NCI-H2029 treated with DMSO at 0.1 percent for 48 hours (cell line): ENCODE data around the gene NKX2-3.

Experiments used
- DNase-seq: peaks from one replicate; lab custom pipeline; 2025; lab: John Stamatoyannopoulos, UW

NKX2-3 gene

DNA sequence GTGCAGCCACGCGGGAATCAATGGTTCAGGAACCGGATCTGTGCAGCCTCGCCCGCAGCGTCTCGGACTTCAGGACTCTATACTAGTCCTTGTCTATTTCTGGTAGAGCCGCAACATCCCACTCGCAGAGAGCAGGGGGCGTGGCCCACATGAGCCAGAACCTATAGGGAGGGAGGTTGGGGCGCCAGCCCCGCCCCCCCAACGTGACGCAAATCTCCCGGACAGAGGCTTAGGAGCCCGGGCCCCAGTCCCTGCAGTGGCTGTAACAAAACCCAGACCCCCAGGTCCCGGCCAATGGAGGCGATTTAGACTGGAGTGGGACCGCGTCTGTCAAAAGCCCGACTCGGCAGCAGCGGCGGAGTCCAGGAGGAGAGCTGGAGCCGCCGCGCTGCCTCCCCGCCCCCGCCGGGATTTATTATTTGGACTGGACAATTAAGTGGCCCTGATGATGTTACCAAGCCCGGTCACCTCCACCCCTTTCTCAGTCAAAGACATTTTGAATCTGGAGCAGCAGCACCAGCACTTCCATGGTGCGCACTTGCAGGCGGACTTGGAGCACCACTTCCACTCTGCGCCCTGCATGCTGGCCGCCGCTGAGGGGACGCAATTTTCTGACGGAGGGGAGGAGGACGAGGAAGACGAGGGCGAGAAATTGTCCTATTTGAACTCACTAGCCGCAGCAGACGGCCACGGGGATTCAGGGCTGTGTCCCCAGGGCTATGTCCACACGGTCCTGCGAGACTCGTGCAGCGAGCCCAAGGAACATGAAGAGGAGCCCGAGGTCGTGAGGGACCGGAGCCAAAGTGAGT is at the start of gene NKX2-3:
Gene NKX2-3 (plus strand): TSS at position 256 of the 809 bp plus-strand sequence. CDS start 190 bp downstream, at position 446.
- no peak for DNase-seq

DNA sequence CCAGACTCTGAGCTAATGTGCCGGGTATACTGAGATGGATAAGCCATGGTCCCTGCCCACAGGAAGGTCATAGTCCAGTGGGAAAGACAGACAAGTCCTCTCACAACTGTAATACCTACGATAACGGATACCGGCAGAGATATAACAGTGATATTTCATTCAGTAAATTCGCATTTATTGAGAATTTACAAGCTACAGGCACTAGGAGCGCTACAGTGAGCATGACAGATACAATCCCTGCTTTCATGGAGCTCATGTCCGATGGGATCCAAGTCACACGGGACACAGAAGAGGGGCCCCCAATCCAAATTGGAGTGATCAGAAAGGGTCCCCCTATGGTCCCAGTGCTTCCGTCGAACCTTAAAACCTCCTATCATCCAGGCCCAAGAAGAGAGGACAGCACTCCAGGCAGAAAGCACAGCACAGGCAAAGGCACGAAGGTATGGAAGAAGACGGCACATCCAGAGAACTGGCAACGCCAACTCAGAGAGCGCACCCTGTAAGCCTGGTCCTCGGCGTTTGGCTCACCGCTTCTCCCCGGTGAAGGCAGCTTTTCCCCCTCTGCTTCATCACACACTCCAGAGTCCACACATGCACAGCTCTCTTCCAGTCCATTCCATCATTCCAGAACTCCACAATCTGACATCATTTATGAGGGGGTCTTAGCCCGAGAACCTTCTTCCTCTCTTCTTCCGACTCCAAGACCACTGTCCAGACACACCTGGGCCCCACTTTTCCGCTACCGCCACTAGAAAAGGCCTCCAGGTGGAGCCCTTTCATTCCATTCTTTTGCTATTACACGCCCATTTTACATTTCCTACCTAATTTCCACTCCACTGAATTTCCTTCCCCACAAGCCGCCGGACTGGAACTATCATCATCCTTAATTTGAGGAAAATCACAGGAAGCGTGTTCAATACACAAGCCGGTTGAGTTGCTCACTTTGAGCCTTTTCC is 47.8 kb upstream of the NKX2-3 start:
- DNase-seq: no peak

DNA sequence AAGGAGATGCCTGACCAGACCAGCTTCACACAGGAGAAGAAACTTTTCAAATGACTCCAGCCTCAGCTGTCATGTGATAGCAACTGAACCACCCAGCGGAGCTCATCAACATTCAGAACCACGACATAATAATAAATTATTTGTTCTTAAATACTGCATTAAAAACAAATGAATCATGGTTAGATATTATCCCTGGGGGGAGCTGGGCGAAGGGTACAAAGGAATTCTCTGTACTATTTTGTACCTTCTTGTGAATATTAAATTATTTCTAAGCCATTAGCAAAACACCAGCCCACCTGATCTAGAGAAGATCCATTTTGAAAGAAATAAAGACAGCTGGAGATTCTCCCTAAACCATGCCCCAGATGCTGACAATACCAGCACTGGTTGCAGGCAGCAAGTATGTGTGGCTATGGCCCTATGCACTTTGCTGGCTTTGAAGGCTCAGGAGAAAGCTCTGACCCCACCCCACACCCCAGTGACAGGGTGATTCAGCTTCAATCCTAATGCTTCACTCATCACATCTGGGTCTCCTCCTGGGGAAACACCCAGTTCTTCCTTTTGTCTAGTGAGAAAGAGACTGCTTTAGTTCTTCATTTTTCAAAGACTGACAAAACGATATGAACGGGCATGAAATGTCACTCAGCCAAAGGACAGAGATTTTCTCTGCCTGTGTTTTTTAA is 45.5 kb upstream of the NKX2-3 start:
- DNase-seq: no peak

DNA sequence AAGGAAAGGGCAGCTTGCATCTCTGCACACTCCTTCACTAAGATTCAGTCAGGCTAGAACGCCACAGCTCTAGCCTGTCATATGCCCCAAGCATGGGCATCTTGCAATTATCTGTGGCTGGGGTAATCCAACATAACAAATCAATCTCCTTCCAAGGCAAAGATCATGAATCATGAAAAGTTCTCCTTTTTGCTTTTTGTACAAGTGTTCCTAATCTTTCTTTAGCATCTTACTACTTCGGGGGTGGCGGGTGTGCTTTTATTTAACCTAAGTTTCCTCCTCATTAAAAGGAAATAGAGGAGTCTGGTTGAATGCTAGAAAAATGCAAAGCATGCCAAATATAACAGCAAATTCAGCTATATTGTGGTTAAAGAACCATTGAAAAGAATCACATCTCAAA is 43.5 kb upstream of the NKX2-3 start:
- DNase-seq: no peak

DNA sequence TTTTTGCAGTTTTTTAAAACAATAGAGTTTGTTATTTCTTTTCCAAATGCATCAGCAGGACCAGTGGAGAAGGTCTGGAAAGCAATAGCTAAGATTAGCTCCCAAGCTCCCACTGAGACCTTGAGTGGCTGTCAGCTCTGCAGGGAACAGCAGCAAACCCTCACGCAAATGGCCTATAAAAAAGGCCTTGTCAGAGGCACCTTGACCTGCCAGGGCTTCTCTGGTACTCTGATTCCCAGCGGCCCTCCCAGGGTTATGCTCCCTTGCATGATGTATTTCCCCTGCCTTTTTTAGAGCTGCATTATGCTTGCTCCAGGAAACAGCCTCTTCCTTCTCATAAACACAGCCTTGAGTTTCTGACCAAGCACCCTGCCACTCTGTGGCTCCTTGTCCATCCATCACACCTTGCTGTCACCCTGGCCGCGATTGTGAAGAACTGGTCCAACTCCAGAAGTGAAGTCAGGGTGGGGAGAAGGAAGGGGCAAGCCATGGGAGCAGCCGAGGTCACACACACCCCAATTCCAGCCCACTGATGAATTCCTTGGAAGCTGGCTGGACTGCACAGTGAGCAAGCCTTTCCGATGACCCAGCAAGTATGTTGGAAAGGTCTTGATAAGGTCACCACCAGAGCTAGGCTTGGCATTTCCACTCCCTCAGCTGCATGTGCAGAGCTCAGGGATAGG is 35.3 kb upstream of the NKX2-3 start:
- DNase-seq: no peak

DNA sequence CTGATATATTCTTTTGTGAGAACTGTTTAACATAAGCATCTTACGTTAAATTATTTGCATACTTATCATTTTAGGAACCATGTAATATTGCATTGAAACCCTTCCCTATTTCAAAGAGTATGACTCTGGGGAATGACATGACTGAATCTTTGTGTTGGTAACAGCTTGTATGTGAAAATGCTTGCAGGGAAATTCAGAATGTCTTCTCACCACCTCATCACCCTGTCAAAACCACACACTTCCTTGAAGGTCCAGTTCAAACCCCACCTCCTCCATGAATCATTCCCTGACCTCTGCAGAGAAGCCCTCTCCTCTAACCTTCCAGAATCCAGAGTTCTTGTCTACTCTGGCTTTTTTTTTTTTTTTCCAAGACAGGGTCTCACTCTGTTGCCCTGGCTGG is 26.3 kb upstream of the NKX2-3 start:
- no peak for DNase-seq

DNA sequence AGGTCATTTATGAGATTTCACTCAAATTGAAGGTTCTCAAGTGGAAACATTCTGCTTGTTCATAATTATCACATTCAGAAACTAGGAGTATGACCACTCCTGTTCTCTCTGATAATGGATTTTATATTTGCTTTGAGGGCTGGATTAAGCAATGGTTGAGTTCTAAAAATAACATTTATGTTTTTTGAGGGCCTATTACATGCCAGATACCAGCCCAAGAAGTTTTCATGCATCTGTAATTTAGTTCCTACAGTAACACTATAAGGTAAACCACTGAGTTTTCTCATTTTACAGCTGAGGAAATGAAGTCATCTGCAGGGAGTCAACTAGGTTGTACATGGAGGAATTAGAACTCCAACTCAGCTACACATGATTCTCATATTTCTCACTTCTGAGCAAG is 25.5 kb upstream of the NKX2-3 start:
- no peak for DNase-seq

DNA sequence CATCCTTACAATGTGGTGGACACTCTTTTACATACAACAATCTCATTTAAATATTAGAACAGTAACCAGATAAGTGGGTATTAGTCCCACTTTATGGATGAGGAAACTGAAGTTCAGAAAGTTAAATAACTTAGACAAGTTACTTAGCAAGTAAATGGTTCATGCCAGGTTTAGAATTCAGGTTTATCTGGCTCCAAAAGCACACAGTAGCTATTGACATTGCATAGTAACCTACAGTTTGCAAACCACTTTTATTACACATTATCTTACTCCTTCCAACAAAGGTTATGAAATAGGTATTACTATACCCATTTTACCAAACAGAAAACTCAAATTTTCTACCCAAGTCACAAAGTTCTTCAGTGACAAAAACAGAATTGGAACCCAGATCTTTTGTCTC is 19.7 kb upstream of the NKX2-3 start:
- DNase-seq: no peak

DNA sequence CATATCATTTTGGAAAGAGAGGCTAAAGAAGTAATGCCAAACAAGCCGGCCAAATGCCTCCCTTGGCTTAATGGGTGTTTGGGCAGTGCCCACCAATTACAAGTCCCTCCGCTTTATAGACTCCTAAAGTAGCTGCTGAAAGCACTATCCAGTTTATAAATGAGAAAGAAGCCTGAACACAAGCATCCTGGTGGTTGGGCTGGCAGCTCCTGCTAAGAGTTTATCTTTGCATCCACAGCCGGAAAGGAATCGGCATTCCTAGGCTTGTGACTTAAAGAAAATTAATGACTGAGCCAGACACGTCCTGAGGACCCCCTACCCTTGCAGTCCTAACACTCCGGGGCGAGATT is 13.1 kb upstream of the NKX2-3 start:
- no peak for DNase-seq

DNA sequence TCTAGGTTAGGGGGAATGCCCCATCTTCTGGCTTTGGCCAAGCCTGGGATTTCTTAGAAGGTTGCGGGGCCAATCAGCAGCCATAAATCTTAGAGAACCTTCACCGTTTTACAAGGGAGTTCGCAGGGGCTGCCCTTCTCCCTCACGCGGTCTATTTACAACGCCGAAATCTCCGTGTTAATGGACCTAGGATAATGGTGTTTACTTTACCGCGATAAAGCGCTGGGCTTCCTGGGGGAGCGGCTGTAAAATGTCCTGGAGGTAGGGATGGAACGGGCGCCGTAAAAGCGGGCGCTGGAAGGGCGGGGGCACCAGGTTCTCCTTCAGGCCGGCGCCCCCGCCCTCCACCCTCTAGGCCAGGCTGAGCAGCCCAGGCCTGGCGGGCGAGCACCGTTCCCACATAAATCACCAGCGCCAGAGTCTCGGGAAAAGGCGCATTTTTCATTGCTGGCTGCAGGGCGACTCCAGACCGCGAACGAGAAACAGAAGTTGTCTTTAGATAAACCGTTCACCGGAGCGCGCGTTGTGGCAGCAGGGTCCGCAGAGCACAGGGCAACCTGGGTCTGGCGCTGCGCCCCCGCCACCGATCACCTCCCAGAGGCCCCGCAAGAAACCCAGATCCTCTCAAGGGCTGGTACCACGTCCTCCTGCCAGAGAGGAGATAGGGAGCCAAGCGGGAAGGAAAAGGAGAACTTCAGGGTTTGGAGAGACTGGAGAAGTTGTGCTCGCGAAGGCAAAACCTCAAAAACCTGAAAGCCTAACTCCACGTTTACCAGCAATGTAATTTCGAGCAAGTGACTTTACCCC is 12.5 kb upstream of the NKX2-3 start:
- DNase-seq: no peak

DNA sequence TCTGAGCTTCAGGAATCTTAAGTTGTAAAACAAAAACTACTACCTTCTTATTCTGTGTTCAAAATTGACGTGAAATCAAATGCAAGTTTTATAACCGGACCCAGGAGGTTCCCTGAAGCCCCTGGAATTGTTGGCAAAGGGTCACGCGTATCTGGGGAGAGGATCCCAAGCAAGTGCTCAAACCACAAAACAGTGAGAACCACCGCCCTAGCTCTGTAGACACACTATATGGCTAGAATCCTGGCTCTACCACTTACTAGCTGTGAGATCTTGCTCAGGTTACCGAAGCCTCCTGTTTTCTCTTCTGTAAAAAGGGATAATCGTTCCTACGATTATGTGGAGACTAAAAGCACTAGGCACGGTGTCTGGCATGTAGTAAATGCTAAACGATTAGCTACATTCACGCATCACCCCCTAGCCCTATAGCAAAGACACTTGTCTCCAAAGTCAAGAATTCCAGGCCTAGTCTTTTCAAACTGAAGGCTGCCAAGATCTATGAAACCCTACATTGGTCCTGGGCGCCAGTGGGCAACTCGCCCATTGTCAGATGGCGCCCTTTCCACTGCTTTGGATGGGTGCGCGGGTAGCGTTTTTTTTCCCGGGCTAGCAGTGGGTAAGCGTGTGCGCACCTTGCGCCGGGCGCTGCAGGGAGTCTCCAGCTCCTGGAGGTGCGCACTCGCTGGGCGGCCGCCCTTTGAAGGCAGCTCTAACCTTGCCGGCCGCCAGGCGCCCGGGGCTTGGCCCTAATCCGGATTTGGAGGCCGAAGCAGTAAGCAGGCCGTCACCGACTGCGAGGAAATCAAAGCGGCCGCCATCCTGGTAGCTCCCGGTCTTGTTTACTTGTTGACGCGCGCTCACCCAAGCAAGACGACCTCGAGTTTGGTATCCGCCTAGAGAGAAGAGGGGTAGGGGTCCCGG is 11.6 kb upstream of the NKX2-3 start:
- no peak for DNase-seq

DNA sequence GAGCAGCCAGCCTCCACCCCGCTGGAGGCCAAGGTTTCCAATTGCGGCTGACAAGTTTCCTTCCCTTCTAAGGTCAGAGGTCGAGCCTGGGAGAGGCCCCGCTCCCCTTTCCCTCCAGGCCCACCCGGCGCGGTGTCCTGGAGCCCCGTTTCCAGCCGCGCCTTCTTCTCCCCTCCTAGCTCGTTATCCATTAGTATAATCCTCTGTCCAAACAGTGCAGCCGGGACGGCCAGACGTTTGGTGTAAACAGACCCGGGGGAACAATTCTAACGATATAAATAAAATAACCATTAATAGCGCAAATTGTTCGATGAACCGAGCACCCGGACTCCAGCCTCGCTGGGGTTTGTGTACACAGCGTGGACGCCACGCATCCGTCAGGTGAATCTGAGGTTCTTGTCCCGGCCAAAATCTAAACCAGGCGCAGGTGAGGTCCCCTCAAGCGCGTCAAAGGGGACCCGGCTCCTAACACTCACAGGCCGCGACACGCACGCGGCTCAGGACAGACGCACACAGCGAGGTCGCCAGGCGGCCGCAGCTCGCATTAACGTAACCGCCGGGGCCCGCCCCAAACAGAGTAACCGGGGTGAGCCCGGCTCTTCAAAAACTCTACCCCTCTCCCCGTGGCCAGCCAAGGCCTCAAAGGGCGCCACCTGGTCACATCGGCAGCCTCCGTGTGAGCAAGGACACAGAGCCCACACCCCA is 10.8 kb upstream of the NKX2-3 start:
- no peak for DNase-seq

DNA sequence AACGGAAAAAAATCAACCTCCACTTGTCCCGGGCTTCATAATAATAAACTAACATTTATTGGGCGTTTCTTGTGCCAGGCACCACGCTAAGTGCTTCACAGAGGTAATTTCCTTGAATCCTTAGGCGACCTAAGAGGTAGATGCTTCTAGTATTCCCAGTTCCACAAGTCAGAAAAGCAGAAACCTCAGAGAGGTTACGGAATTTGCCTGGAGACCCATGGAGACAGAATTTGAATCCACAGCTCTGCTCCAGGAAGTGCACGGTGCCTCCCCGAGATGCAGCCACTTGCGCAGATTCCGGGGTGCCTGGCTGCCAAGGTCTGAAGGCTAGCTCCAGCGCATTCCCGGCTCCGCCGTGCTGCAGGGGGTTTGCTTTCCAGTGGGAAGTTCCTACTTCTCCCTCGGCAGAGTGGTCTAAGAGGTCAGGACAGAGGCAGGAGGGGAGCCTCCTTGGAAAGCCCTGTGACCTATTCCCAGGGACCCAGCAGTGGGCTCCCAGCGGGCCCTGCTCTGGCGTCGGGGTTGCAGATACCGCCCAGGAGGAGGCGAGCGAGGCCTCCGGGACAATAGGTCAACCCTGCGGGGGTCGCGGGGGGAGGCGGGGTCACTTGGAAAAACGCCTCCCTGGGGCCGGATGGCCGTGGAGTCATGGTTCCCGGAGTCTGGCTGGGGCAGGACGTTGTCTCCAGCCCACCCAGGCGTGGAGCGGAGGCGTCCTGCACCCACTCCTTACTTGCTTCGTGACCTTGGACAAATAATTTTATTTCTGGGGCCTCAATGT is 10.1 kb upstream of the NKX2-3 start:
- no peak for DNase-seq

DNA sequence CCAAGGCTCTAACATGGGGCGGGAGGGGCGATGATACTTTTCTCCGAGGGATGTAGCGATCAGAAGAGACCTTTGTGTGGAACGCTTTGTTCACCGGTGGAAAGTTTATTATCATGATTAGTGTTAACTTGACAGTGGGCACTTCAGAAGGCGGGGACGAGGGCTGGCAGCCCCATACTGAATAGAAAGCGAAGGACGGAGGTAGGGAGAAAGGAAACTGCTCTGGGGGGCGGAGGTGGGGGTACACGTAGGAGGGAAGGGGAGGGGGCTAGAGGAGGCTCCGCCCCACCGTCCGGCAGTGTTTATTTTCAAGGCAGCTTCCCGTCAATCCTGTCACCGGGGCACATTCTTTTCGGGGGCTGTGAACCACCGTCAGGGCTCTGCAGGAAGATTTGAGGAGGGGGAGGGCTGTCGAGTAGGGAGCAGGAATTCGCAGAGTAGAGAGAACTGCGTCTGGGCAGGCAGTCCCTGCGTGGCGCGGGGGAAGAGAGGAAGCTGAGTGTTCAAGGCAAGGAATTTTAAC is 9.4 kb upstream of the NKX2-3 start:
- DNase-seq: no peak

DNA sequence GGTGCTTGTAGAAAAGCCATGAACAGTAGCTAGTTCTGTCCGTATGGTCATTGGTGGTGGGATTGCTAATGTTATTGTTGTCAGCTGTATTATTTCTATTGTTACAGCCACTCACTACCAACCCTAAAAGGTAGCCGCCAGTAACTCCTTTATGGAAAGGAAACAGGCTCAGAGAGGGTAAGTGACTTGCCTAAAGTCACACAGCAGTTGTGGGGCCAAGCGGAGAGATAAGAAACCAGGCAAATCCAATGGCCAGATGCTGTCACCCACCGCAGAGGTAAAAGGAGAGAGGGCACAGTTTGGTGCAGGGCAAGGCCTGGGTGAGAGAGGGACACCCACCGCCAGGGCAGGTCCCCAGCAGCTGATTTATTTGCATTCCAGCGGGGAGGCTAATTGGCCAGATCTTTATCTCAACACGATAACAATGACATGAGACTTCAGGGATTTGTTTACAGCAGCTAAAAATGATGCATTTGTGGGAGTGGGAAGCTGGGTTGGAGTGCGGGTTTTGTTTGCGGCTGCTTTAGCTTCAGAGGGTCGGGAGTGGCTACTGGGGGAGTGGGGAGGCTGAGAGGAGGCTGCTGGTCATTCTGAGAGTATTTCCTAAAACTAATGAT is 8.6 kb upstream of the NKX2-3 start:
- no peak for DNase-seq

DNA sequence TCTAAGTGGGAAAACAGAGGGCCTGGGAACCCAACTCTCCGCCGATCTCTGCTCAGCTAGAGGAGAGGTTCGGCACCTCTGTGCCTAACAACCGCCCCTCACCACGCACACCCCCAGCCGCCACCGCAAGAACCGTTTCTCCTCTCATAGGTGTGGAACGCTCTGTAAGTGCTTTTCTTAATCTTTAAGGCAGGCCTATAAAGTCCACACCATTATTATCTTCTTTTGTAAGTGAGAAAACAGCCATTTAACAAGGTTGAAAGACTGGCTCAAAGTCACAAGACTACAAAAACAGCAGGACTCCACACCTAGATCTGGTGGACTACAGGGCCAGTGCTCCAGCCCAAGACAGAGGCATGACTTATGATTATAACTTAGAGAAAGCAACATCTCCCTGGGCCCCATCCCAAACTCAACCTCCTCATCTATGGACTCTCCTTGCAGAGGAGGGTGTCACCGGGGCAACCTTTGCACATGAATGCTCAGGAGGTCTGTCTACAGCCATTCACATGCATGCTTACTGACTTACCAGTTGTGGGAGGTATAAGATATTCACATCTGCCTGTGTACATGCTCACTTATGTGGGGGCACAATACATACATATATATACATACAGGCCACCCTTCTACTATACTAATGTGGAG is 7.9 kb upstream of the NKX2-3 start:
- no peak for DNase-seq

DNA sequence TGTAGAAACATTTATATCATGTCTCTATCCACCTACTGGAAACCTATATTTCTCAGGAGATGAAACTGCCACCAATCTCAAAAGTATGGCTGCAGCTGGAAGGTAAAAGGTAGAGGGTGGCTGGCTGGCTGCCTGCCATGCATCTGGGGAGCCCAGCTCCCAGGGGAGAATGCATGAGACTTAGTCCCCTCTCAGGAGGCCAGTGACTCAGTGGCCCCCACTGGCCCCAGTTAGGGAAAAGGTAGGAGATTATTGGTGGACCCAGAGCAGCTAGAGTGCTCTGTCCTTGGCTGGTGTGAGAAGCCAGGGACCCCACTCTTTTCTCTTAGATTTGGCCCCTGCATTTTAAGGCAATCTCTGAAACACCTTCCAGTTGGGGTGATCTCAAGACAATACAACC is 6.8 kb upstream of the NKX2-3 start:
- no peak for DNase-seq
